Endodermal cell (in vitro differentiated cells): ENCODE data around the gene LEAP2. TPM values are rescaled to one million over a fixed set of nuclear protein-coding genes. Genes with fewer than 3 reads are reported as not detected.
A peak's percentile ranks its signal among the peaks of the same experiment; 100 is the strongest.

Experiments
- DNase-seq: peaks from one replicate; pipeline ENCODE4 v3.0.0-alpha.2; 2017
- H3K27ac ChIP-seq: 2 replicates; pipeline ENCODE4 v1.5.1; 2013; ENCODE audit warnings: mild to moderate bottlenecking, low read depth, low read length, moderate library complexity
- H3K27me3 ChIP-seq: 2 replicates; pipeline ENCODE4 v1.6.1; 2013; ENCODE audit warnings: mild to moderate bottlenecking, low read length, moderate library complexity; ENCODE audit not compliant: insufficient read depth, control insufficient read depth, poor library complexity, severe bottlenecking
- H3K36me3 ChIP-seq: 2 replicates; pipeline ENCODE4 v1.7.0; 2013; ENCODE audit warnings: mild to moderate bottlenecking, low read length, moderate library complexity; ENCODE audit not compliant: control insufficient read depth, insufficient read depth
- H3K4me1 ChIP-seq: one replicate; pipeline ENCODE4 v1.7.0; 2013; ENCODE audit warnings: low read length; ENCODE audit not compliant: control insufficient read depth, insufficient read depth
- H3K4me3 ChIP-seq: 2 replicates; pipeline ENCODE4 v1.5.1; 2013; ENCODE audit warnings: mild to moderate bottlenecking, low read length, moderate library complexity
- H3K9ac ChIP-seq: 2 replicates; pipeline ENCODE4 v1.6.1; 2013; ENCODE audit warnings: mild to moderate bottlenecking, low read length, moderate library complexity; ENCODE audit not compliant: poor library complexity, severe bottlenecking; ENCODE audit errors: extremely low read depth
- H3K9me3 ChIP-seq: 2 replicates; pipeline ENCODE4 v1.6.1; 2013; ENCODE audit warnings: mild to moderate bottlenecking, low read length, moderate library complexity; ENCODE audit not compliant: control insufficient read depth
- H3K27ac Mint-ChIP-seq: 2 replicates; pipeline ENCODE4 v1.8.0; 2020; ENCODE audit warnings: mixed read lengths
- H3K27me3 Mint-ChIP-seq: 2 replicates; pipeline ENCODE4 v1.8.0; 2021; ENCODE audit warnings: mild to moderate bottlenecking, mixed read lengths; ENCODE audit not compliant: insufficient read depth
- H3K36me3 Mint-ChIP-seq: 2 replicates; pipeline ENCODE4 v1.8.0; 2020; ENCODE audit warnings: low read depth, mixed read lengths
- H3K4me1 Mint-ChIP-seq: 2 replicates; pipeline ENCODE4 v1.8.0; 2020; ENCODE audit warnings: mixed read lengths
- H3K4me3 Mint-ChIP-seq: 2 replicates; pipeline ENCODE4 v1.8.0; 2020; ENCODE audit warnings: mild to moderate bottlenecking, moderate library complexity, mixed read lengths
- H3K9me3 Mint-ChIP-seq: 2 replicates; pipeline ENCODE4 v1.8.0; 2020; ENCODE audit warnings: mild to moderate bottlenecking, mixed read lengths
- CTCF ChIP-seq: fragments of 200-600 bp; sonication (generic); conservative IDR thresholded peaks from 2 replicates; pipeline ENCODE4 v1.5.0; 2021; ENCODE audit warnings: antibody characterized with exemption, mild to moderate bottlenecking
- WGBS, 2 experiments: methylation state at CpG; one replicate each; pipeline versions ENCODE4 v1.1.5 to v1.1.7; 2013; ENCODE audit warnings: missing lambda C conversion rate in 2 of 2, mixed read lengths in 1 of 2; ENCODE audit not compliant: insufficient coverage in 1 of 2, insufficient read length in 1 of 2; 5-methylcytosine and 5-hydroxymethylcytosine counted together
- total RNA-seq, 2 donors: library from RNA; stranded (reverse); fragmentation: NEBNext Ultra II Directional in 1 of 2; extraction: Animal tissue kit (Norgen Biotek cat#: 25700) in 1 of 2; gene quantifications; 2 replicates in 1 of 2; 3 replicates in 1 of 2; pipeline ENCODE4 v1.2.1, GENCODE V29; 2021

LEAP2 gene
- total RNA-seq, 2 donors from 2014 or later: 0.92 to 0.95 TPM

GRCh38 chr5:132901036-132901435 is 27.6 kb downstream of the LEAP2 start:
- 92 to 97% methylated on average over 2 to 4 of the region's 4 CpGs for whole genome bisulfite sequencing, 2 experiments
- Histone ChIP-seq H3K4me3 (no peak overlapping the region), H3K9me3 (peaks cover 5% of the 10 kb centered on the region), H3K36me3 (peaks cover 89% of the 10 kb centered on the region), H3K27ac (no peak overlapping the region), H3K9ac (no peak overlapping the region), H3K27me3 (no peaks in the 10 kb centered on the region), H3K4me1 (no peaks in the 10 kb centered on the region)
- Mint-ChIP-seq H3K27ac (no peak overlapping the region), H3K9me3 (no peaks in the 10 kb centered on the region), H3K36me3 (peaks cover 61% of the 10 kb centered on the region), H3K4me1 (no peaks in the 10 kb centered on the region), H3K4me3 (no peak overlapping the region), H3K27me3 (no peaks in the 10 kb centered on the region)
- TF ChIP-seq CTCF: no peak
- no peak for DNase-seq

- H3K27ac ChIP-seq: no peak overlapping the region
- TF ChIP-seq CTCF: peak; percentile 47
Observed at GRCh38 chr5:132901730-132902129, 28.3 kb downstream of the LEAP2 start.

GRCh38 chr5:132905938-132906337 is 32.5 kb downstream of the LEAP2 start:
- Mint-ChIP-seq H3K4me3 (no peak overlapping the region), H3K36me3 (peaks cover 29% of the 10 kb centered on the region), H3K9me3 (no peaks in the 10 kb centered on the region), H3K4me1 (peaks cover 9% of the 10 kb centered on the region), H3K27me3 (no peaks in the 10 kb centered on the region), H3K27ac (no peak overlapping the region)
- peaks cover 3% of the 10 kb centered on the region for H3K4me1 ChIP-seq
- WGBS, 2 experiments: 85 to 94% methylated on average over 1 to 2 of the region's 2 CpGs
- H3K9me3 ChIP-seq: no peaks in the 10 kb centered on the region
- H3K27me3 ChIP-seq: no peaks in the 10 kb centered on the region
- peak; percentile 52 for TF ChIP-seq CTCF
- no peak overlapping the region for H3K4me3 ChIP-seq
- H3K27ac ChIP-seq: no peak overlapping the region
- no peak overlapping the region for H3K9ac ChIP-seq
- no peak for DNase-seq
- H3K36me3 ChIP-seq: peaks cover 68% of the 10 kb centered on the region

More at GRCh38 chr5:132901730-132902129, 28.3 kb downstream of the LEAP2 start:
- WGBS, 2 experiments: 98 to 100% methylated on average over 3 of the region's 3 CpGs
- Mint-ChIP-seq H3K9me3 (no peaks in the 10 kb centered on the region), H3K36me3 (peaks cover 55% of the 10 kb centered on the region), H3K27ac (no peak overlapping the region), H3K4me3 (no peak overlapping the region), H3K4me1 (no peaks in the 10 kb centered on the region), H3K27me3 (no peaks in the 10 kb centered on the region)
- peaks cover 5% of the 10 kb centered on the region for H3K9me3 ChIP-seq
- no peak overlapping the region for H3K4me3 ChIP-seq
- no peak for DNase-seq
- H3K9ac ChIP-seq: no peak overlapping the region
- H3K27me3 ChIP-seq: no peaks in the 10 kb centered on the region
- peaks cover 82% of the 10 kb centered on the region for H3K36me3 ChIP-seq
- no peaks in the 10 kb centered on the region for H3K4me1 ChIP-seq
